ENCODE data around the gene ZPR1.

The ZPR1 gene

DNA sequence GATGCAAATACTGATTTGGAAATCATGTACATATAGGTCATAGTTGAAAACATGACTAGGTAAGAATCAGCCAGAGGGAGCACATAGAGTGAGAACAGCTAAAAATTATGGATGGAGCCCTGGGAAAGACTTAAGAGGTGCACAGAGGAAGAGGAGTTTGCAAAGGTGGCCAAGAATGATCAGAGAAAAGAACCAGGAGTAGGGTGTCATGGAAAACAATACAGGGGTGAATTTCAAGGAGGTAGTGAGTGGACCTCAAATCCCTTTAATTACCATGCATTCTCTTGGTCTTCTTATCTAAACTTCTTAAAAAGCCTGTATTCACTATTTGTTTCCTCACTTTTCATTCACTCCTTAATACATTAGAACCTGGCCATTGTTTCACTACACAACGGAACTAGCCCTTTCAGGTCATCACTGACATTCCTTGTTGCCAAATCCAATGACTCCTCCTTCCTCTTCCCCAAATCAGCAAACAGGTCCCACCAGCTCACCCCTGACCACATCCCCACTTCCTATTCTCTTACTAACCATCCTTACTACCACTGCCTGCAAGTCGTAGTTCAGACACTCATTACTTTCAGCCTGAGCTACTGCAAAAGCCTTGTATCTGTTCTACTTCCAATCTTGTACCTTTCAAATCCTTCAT, 37.6 kb downstream of the ZPR1 start:
- DNase-seq (ENCODE audit: low spot score), result no peak

GRCh38 chr11:116742104-116742503, 45.7 kb downstream of the ZPR1 start:
- DNase-seq (ENCODE audit: low spot score), result no peak

GRCh38 chr11:116740741-116741140, 47.1 kb downstream of the ZPR1 start:
- DNase-seq (ENCODE audit: low spot score), result no peak

- DNase-seq (ENCODE audit: low spot score), result no peak
Measured at GRCh38 chr11:116738975-116739374, 48.8 kb downstream of the ZPR1 start.

- DNase-seq (ENCODE audit: low spot score), result peak; percentile 7
Measured at GRCh38 chr11:116736763-116737162, 51.1 kb downstream of the ZPR1 start.

GRCh38 chr11:116733969-116734508, 53.8 kb downstream of the ZPR1 start:
- no peak for DNase-seq (ENCODE audit: low spot score)

GRCh38 chr11:116733043-116733755, 54.6 kb downstream of the ZPR1 start:
- DNase-seq (ENCODE audit: low spot score), result no peak

DNA sequence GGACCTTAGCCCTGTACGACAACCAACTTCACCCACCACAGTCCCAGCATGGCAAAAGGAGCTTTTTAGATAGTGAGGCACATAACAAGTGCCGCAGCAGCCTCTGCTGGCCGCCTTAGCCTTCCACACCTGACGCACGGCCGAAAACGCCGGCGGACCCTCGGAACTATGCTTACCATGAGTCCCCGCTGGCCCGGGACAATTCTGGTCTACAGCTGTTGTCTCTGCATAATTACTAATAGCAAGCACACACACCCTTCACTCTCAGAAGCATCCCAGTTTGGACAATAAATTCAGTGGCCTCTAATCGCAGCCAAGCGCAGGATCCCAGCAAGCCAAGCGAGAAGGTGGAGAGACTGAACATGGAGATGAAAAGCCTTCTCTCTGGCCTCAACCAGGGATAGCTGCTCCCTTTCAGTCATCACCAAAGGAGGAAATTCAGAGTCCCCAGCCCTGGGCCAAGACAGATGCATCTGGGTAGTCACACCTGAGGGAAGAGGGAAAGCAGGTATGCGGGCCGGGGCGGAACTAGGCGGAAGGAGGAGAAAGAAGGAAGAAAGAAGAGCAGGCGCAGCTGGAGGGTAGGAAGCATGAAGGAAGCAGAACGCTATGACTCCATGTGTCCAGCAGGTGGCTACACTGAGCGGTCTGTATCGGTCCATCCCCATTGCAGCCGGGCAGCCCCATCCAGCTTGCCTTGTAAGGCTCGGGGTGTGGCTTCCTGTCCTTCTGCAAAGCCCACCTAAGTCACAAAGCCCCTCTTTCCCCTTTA, 55.4 kb downstream of the ZPR1 start:
- peak; percentile 67 for DNase-seq (ENCODE audit: low spot score)

DNA sequence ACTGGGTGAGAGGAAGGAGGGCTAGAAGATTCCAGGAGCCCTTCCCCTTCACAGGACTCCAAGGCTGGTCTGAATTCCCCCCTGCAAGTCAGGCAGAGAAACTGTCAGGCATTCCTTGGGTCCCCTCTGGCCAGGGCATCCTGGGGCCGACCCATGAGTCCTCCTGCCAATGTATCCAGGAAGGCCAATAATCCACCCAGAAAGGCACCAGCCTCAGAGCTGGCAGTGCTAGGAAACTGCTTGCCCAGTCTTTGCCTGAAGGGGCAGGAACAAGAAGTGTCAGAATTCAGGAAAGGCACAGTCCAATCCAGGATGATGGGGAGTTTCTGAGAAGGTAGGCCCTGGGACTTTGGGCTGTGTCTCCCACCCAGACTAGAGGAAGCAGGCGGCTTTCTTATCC, 56.0 kb downstream of the ZPR1 start:
- DNase-seq (ENCODE audit: low spot score), result no peak

GRCh38 chr11:116731097-116731761, 56.6 kb downstream of the ZPR1 start:
- no peak for DNase-seq (ENCODE audit: low spot score)

- no peak for DNase-seq (ENCODE audit: low spot score)
Measured at GRCh38 chr11:116730601-116731000, 57.2 kb downstream of the ZPR1 start.

DNA sequence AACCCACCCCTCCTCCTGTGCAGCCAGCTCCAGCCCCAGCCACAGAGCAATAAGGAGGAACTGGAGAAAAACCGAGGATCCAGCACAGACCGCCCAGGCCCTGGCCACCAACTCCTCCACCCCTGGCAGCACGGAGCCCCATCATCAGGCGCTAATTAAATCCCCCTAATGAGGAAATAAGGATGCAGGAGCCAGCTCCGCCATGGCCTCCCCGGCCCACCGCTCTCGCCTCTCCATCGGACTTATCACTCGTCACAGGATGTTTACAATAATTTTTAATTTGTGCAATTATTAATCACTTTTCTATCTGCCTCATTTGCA, 57.6 kb downstream of the ZPR1 start:
- DNase-seq (ENCODE audit: low spot score), result no peak

DNA sequence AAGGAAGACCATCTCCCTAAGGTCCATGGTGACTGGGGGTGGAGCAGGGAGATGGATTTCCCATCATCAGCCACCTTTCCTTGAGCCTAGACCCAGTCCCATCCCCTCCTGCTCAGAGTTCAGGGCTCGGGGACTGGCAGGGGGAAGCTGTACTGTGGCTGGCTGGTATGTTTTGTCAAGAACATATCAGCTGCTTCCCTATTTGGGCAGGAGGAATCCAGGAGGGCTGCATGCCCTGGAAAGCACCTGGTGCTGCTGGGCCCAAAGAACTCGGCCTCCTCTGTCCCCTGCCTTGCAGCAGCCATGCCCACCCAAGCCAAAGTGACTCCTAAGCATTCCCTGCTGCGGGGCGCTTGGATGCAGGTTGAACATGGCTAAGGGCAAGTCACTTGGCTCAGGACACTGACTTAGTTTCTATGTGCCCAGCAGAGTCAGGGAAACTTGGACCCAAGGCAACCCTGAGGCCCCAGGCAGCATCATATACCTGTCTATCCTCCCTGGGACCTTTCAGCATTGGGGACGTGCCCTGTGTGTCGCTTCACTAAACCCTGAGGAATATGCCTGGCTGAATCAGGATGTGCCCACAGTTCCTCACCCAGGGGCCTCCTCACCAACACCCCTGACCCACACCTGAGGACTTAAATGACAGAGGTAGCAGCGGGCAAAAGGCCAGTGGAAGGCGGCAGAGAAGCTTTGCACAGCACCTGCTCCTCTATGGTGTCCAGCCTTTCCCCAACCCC, 58.2 kb downstream of the ZPR1 start:
- DNase-seq (ENCODE audit: low spot score), result no peak

GRCh38 chr11:116727990-116728389, 59.8 kb downstream of the ZPR1 start:
- DNase-seq (ENCODE audit: low spot score), result no peak

DNA sequence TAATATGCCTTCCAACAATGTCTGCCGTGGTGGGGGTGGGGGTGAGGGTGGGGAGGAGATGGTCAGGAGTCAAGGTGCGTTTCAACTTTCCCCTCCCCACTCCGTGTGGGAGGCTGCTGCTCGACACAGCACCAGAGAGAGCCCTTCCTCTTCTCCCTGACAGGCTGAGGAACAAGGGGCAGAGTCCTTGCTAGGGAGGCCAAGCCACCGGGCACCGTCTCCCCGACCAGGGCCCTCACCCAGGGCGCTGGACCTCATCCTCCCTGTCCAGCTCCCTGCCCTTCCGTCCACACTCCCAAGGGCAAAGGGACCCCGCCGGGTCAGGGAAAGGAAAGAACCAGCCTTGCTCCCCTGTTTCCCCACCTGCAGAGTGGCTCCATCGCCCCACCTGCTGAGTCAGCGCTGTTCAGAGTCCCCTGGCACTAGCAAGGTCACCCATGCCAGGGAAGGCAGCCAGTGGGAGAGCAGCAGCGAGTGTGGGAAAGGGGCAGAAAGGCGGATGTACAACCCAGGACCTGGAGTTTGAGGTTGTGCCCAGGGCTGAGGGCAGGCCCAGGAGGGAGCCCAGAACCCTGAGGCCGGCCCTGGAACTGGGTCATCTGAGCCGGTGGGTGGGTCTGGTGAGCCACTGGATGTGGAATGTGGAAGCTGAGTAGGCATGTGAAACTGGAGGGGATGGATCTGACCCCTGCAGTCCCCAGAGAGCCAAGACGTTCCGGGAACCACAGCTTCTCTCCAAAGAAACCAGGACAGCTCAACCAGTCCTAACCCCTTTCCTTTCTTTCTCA, 62.2 kb downstream of the ZPR1 start:
- peak; percentile 18 for DNase-seq (ENCODE audit: low spot score)

- no peak for DNase-seq (ENCODE audit: low spot score)
Measured at GRCh38 chr11:116724813-116725212, 63.0 kb downstream of the ZPR1 start.
